Activated effector memory CD4-positive, alpha-beta T cell treated with anti-CD3 and anti-CD28 coated beads, Interleukin-2, amount 50 U/mL, for 16 hours (primary cell): ENCODE data around the gene TTC7B.
A peak's percentile ranks its signal among the peaks of the same experiment; 100 is the strongest.

Experiments
- DNase-seq: peaks from one replicate; pipeline ENCODE4 v3.0.0-alpha.2; 2020

TTC7B gene

DNA sequence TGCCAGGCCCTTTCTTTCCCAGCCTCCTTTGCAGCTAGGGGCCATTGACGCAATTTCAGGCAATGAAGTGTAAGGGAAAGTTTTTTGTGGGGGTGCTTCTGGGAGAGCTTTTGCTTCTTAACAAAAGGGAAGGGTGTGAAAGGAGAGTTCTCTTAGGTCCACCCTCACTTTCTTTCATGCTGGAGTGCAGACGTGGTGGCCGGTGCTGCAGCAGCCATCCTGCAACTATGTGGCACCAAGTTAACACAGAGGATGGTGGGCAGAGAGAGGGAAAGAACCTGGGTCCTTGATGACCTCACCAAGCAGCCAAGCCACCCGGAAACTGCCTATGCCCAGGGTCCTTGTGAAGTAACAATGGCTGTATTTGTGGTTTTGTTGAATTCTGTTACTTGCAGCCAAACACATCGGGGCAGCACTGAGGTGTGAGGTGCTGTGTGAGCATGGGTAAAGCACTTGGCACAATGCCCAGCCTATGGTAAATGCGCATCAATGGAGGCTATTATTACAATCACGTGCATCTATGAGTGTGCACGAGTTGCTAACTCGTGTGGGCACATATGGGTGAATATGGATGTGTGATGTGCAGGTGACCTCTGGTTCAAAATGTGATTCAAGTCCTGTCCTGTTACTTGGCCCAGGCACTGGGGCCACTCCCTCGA lies 296.8 kb downstream of the TTC7B start:
- DNase-seq = no peak

DNA sequence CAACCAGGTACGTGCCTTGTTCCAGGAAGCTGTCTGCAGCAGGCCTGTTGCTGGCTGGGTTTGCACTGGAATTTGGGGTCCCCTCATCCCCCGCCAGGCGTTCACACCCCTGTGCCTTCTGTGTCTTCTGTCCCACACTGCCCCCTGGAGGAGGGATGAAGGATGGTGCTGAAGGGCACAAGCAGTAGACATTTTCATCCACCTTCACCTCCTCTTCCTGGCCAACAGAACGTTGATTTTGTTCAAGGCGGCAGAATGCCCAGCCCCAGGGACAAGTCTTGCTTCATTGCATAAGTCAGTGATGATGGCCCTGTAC lies 297.3 kb downstream of the TTC7B start:
- DNase-seq = peak; percentile 80

DNA sequence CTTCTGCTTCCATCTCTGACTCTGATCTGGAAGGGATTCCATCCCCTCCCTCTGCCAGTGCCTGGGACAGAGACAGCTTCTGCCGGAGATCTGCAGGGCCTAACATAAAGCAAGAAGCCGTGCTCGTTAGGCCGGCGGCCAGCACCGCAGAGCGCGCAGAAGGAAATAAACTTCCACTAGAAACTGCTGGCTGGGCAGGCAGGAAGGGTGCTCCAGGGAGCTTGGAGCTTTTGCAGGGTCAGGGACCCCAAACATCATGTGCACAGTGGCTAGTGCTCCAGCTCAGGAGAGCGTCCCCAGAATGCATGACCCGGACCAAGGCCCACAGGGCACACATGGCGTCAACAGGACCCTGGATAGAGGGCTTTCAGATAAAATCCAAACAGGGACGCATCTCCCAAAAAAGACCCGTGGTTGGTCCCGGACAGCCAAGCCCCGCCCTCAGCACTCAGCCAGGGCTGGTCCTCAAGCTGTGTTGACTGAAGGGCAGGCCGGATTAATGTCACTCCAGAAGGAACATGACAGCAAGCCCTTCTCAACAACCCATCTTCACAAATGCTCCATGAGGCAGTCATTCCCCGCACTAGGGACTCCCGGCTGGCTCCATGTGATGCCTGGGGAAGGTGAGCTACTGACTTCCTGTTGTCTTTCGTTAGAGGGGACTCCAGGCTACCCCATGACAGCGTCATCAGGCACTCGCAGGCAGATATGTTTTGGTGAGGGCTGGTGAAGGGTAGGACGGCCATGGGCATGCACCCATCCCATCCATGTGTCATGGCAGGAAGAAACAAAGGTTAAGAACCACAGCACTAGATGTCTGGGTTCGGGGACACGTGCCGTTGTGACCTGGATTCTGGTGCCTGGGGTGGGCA lies 297.9 kb downstream of the TTC7B start:
- DNase-seq = no peak

DNA sequence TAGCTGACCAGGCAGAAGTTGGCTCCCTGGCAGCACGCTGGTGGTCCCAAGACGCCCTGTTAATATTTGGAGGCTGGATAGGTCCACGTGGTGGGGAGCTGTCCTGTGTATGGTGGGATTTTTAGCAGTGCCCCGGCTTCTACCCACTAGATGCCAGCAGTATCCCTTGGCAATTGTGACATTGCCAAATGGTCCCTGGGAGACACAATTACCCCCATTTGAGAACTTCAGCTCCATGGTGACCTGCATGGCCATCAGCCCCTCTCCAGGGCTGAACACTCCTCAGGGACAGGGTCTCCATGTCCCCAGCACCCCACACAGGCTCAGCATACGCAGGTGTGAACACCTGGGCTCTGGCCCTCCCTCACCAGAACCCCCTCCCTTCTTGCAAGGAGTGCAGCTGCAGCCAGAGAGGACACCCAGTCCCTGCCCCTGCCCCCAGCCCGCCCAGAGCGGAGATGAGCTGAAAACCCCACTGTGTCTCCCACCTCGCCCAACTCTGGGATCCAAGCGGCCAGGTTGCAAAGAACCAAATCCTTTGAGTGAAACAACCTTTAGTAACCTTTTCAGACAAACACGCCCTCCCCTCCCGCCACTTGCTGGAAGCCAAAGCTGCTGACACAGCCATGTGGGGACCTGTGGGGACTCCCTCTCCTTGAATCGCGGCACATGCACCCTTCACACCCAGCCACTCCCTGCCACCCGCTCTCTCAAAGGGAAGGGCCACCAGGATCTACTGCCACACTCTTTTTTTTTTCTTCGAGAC lies 299.0 kb downstream of the TTC7B start:
- DNase-seq = no peak

DNA sequence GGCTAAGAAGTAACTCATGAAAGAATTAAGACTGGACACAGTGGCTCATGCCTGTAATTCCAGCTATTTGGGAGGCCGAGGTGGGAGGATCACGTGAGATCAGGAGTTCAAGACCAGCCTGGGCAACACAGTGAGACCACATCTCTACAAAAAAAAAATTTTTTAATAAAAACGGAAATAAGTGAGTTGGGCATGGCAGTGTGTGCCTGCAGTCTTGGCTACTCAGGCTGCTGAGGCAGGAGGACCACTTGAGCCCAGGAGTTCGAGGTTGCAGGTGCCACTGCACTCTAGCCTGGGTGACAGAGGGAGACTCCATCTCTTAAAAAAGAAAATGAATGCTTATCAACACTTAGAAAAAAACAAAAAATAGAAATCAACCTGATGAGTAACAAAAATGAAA lies 301.7 kb downstream of the TTC7B start:
- no peak for DNase-seq

DNA sequence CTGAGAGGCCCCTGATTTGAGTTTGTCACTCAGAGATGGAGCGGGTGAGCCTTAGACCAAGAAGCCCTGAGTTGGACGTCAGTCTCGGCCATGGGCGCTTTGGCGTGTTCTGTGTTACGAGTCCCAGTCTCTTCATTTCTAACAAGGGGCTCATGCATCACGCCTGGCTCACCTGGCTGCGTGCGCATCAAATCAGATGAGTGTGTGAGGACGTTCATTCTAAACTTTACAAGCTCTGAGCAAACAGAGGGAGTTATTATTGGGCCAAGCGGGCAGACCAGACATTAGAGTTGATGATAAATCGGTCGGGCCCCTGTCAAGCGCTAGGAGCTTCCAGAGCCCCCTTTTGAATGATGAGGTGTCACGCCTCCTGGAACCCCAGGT lies 302.2 kb downstream of the TTC7B start:
- no peak for DNase-seq

DNA sequence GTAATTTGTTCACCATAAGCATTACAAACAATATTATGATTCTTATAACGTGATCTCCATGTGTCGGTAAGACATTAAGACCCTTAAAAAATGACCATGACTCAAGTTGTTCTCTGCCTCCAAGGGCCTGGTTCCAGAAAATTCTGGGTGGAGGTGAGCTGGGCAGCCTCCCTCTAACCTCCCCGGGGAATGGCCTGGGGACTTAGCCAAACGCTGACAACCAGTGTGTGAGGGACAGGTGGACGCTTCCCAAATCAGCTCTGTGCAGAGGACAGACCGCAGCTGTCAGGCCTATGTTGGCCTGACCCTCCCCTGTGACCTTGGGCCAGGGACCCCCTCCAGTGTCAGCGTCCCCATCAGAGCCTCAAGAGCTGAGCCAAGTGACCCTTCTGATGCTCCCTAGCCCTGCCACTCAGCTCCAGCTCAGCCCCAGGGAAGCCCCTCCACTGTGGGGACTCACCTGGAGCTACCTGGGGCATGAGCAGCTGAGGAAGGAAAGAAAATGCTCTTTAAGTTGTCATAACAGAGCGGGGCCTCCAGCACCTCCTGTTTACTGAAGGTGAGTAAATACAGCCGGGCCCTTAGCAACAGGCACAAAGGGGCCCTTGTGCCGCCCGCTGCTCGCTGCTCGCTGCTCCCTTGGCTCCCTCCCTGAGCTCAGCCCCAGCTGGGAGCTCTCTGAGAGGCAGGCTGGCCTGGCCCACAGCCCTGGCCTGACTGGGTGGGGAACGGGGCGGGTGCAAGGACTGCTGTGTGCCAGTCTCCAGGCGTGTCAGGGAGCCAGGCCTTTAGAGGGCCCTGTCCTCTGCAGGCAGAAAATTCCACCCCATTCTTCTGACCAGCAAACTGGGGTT lies 302.8 kb downstream of the TTC7B start:
- no peak for DNase-seq

DNA sequence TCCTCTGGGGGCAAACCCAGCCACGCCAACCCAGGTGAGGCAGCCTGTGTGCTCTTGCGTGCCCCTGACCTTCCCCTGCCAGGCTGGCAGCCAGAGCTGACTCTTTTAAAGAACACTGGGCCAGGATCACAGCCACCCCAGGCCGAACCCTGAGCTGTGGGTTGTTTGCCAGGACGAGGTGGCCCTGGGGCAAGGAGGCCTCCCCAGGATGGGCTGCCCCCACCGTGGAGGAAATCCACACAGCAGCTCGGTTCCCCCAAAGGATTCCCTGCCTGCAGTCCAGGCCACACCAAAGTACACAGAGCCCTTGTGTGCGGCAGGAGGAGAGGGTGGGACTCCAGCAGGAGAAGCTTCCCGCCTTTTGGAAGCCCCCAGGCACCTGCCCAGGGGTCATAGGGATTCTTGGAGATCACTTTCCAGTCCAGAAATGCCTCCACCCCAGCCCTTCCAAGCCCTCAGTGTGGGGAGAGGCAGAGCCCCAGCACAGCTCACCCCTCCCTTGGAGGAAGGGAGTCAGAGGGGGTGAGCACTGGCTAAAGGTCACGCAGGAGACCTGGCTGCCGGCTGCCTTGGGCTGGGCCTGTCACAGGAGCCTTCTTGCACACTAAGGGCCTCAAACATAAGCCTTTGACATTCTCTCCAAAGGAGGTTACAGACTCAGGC lies 303.8 kb downstream of the TTC7B start:
- no peak for DNase-seq

DNA sequence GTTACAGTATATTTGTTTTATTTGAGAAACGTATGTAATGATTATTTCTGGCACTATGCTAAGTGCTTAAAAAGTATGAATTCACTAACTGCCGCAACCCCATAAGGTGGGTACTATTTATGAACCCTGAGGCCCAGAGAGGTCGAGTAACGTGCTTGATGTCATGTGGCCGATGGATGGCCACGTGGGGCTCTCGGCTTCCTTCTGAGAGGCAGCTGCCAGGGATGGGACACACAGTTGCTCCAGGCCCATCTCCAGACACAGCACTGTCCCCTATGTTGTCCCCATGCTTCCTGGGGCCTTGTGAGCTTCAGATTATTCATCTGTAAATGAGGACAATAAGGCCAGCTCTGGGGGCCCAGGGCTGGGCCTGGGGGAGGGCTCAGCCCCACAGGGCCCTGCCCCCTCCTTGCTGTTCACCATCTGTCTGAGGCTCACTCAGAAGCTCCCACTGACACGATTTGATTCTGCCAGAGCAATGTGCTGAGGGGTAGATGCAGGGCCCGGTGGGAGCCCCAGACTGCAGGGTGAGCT lies 304.4 kb downstream of the TTC7B start:
- DNase-seq = no peak

DNA sequence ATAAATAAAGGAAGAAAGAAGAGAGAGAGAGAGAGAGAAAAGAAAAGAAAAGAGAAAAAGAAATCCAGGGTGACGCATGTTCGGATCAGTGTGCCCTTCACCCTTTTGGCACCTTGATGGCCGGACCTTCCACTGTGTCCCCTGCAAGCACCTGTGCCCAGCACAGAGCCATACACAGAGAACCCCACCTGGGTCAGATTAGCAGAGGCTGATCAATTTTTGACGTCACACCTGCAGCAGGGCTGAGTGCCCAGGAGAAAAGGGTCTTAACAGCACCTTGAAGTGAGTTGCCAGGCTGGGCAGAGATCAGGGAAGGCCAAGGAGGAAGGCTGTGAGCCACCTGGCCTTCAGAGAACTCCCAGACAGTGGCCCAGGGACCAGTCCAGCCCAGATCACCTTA lies 305.0 kb downstream of the TTC7B start:
- no peak for DNase-seq

DNA sequence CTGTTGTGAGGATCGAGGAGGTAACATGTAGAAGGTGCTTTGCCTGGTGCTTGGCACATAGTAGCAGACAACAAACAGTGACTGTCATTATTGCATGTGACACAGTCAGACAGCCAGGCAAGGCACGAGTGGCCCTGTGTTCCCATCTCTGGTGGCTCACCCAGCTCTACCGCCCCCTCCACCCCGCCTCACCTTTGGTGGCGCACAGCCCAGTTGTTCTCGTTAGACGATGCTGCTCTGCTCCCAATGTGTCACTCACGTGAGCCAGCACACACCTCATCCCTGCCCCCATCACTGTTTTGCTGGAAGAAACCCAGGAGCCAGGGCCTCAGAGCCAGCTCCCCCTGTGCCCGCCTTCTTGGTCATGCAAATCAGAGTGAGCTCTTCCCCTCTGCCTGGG lies 306.1 kb downstream of the TTC7B start:
- no peak for DNase-seq

DNA sequence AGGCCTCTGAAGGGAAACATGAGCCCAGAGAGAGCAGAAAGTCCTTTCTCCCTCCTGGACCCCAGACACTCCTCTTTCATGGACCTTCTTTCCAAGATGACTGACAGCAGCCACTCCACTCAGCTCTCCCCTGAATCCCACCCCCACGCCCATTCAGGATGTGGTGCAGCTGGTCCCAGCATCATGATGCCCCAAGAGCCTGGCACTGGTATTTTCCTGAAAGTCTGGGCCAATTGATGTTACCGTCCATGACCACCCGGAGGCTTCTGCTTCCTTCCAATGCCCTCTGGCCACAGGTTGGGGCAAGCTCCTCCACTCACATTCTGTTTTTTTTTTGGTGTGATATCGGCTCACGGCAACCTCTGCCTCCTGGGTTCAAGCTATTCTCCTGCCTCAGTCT lies 306.8 kb downstream of the TTC7B start:
- DNase-seq = no peak

DNA sequence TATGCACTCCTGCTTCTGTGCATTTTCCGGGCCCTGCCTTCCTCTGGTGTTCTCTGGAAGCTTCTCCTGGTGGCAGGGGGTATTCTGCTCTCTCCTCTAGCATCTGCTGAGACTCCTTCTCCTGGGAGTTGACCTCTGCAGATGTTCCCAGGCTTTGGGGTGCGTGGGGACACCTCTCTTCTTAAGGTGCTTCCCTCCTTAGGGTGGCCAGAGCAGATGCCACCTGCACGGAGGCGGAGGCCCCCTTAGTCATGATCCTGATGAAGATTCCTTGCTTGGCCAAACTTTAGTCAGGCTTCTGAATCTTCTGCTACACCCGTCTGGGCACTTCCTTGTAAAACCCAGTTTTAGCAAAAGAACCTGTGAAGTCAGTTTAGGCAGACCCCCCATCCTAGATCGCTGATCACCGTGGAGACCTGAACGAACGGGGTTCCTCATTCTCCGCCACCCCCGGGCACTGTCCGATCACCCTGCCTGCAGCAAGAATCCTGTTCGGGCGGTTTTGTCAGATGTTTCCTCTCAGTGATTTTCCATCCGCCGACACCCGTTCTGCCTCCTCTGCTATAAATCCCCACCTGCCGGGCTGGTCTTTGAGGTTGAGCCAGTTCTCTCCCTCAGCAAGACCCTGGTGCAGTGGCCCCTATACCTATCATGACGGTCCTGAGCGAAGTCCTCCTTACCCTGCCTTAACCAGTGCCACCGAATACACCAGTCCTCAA lies 307.5 kb downstream of the TTC7B start:
- DNase-seq = no peak

DNA sequence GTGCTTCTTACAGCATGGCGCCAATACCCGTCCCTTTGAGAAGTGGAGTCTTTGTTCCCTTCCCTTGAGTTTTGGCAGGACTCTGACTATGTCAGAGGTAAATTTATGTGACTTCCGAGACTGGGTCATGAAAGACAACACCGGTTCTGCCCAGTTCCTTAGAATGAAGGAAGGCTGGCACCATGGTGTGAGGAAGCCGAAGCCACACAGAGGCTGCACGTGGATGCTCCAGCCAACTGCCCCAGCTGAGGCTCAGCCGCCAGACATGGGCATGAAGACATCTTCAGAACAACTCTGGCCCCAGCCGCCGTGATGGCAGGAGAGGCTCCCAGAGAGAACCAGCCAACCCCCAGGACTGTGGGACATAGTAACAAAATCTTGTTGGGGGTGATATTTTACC lies 308.2 kb downstream of the TTC7B start:
- DNase-seq = no peak

DNA sequence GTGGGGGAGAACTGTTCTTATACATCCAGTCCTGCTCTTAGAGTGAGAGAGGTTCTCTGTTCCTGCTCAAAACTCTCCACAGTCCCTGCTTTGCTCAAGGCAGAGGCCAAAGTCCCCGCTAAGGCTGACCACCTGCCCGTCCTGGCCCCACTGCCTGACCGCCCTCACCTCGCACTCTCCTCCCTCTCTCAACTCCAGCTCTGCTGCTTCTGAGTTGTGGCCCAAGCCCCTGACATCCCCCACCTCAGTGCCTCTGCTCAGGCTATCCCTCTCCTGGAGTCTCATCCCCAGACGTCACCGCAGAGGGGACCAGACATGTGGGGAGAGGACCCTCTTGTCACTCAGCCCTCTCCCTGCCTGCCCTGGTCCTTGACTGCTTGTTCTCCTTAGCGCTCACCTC lies 308.8 kb downstream of the TTC7B start:
- no peak for DNase-seq

DNA sequence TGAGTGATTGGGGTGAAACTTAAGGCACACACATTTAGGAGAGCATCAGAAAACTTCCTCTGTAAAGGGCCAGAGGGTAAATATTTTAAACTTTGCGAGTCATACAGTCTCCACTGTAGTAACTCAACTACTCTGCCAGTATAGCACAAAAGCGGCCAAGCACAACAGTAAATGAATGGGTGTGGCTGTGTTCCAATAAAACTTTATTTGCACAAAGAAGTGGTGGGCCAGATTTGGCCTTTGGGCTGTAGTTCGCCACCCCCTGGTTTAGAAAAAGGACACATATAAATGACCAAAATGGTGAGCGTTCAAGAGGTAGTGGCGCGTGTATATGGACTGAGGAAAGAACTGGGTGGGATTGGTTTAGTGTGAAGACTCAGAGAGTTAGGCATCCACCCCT lies 309.5 kb downstream of the TTC7B start:
- DNase-seq = no peak

DNA sequence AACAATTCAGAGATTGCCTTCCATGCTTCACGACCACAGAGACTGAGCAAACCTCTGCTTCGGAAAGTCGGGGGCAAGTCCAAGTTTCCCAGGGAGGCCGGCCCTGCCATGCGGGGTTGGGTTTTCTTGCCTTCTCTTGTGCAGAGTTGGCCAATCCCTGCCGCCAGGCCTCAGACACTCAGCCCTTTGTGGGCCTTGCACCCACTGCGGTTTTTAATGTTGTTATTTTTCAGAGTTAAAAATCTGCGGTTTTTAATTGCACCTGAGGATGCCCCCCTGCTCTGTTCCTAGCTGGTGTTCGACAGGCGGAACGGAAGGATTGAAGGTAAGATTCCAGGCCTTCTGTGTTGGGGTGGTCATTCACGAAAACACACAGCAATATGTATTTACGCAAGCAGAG lies 310.7 kb downstream of the TTC7B start:
- no peak for DNase-seq

DNA sequence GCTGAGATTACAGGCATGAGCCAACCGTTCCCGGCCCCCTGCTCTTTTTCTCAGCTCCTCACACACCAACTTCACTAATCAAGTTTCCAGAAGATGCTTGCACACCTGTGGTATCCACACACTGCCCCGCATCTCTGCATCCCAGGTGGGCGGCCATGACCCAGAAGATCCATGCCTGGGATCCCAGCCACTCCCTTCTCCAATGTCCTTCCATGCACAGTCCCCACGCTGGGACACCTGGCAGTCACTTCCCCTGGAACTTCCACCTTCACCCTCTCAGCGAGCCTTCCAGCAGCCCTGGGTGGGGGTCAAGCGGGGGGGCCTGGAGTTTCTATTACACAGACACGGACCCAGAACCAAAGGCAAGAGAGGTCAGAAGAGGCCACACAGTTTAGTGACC lies 311.6 kb downstream of the TTC7B start:
- DNase-seq = no peak

DNA sequence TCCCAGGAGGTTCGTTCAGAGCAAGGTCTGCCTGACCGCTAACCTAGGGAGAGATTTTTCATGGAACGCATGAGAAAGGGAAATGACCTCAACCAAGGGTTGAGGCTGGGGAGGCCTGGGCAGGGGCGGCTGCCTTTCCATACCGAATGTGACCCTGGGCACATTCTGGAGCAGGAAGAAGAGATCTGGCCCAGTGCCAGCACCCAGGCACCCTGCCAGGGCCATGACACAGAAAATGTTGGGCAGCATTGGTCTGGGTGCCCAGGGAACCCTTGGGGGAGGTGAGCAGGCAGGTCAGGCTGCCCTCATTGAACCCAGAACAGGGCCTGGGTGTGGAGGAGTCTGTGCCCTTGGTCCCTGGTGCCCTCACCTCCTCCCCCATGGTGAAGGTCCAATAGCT lies 312.6 kb downstream of the TTC7B start:
- no peak for DNase-seq

DNA sequence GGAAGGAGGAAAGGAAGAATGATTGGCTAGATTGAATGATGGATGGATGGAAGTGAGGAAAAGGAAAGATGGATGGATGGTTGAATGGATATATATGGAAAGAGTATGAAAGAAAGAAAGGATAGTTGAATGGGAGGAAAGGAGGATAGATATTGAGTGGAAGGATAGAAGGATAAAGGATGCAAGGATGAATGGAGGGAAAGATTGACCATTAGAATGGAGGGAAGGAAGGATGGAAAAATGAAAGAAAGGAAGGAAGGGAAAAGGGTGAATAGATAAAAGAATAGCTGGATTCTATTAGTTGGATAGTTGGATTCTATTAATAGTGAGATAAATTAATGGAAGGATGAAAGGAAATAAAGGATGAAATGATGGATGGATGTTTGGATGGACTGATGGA lies 313.5 kb downstream of the TTC7B start:
- DNase-seq = no peak

DNA sequence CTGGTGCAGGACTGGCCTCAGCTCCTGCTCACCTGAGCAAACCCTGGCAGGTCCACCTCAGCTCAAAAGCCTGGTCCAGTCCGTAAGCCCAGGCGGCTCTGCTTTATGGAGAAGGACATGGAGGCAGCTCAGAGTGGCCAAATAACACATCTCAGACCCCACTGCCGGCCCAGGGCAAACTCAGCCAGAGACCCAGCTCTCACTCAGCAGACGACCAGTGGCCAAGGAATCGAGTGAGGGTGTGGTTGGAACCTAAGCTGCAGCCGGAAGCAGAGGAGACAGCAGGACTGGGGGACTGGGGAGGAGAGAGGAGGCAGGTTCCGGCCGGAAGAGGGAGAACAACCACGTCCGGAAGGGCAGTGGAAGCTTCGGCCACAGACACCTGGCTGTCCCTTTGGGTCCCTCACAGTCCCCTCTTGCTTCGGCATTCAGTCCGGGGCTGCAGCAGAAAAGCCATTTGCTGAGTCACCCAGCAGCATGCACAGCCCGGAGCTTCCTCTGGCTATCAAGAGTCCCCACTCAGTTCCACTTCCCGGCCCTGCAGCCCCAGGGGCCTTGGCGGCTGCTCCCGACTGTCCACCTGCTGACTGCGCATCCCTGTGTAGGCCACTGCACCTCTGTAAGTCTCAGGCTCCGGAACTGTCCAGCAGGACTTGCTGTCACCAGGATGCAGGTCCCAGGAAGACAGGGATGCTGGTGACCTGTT lies 315.4 kb downstream of the TTC7B start:
- no peak for DNase-seq
